IMR-90 (cell line): ENCODE results near the gene PFN2. TPM values are rescaled to one million over a fixed set of nuclear protein-coding genes. Genes with fewer than 3 reads are reported as not detected.

ENCODE experiments used
- ATAC-seq: fragments of 200-7000 bp; cut with Tn5 transposase; 2 replicates; pipeline ENCODE4 v1.9.1; 2020; ENCODE audit warnings: low read depth, mild to moderate bottlenecking, moderate library complexity
- BruUV-seq: library from RNA; stranded (reverse); fragments of 400-500 nt; replicated peaks from 2 replicates; lab custom pipeline; 2021; lab: Mats Ljungman, UMichigan
- CTCF ChIA-PET: fragments of 300-600 bp; formaldehyde crosslinking; extraction: SDS; loops from one replicate; lab custom pipeline; 2021; ENCODE audit warnings: antibody characterized with exemption; lab: Yijun Ruan, JAX
- POLR2A ChIA-PET: fragments of 300-600 bp; sonication (Branson Sonifier 250); formaldehyde crosslinking; loops from one replicate; lab custom pipeline; 2022; ENCODE audit warnings: antibody characterized with exemption; ENCODE audit not compliant: unreplicated experiment; lab: Charles Lee
- DNase-seq: peaks from one replicate; pipeline ENCODE4 v3.0.0; 2013
- H2AFZ ChIP-seq: replicated peaks from 2 replicates; pipeline ENCODE3; 2013; ENCODE audit warnings: low read length, mild to moderate bottlenecking; ENCODE audit not compliant: poor library complexity
- H2AK5ac ChIP-seq: 2 replicates; pipeline ENCODE4 v1.6.1; 2013; ENCODE audit warnings: low read depth, low read length, inconsistent platforms
- H2AK9ac ChIP-seq: replicated peaks from 2 replicates; pipeline ENCODE3; 2013; ENCODE audit warnings: mild to moderate bottlenecking, low read depth, low read length, moderate library complexity; ENCODE audit not compliant: poor library complexity
- H2BK120ac ChIP-seq: 2 replicates; pipeline ENCODE4 v1.6.1; 2013; ENCODE audit warnings: low read depth, low read length, inconsistent platforms
- H2BK15ac ChIP-seq: 3 replicates; pipeline ENCODE4 v1.6.1; 2013; ENCODE audit warnings: low read depth, low read length, inconsistent platforms
- H2BK20ac ChIP-seq: 2 replicates; pipeline ENCODE4 v1.6.1; 2013; ENCODE audit warnings: low read depth, mild to moderate bottlenecking, inconsistent platforms, low read length, moderate library complexity
- H2BK5ac ChIP-seq: 2 replicates; pipeline ENCODE4 v1.6.1; 2013; ENCODE audit warnings: mild to moderate bottlenecking, low read depth, low read length, inconsistent platforms; ENCODE audit not compliant: poor library complexity, severe bottlenecking
- H3K14ac ChIP-seq: replicated peaks from 2 replicates; pipeline ENCODE4 v1.6.1; 2013; ENCODE audit warnings: low read depth, low read length, inconsistent platforms
- H3K18ac ChIP-seq: 2 replicates; pipeline ENCODE4 v1.6.1; 2013; ENCODE audit warnings: low read depth, low read length, control low read depth
- H3K23ac ChIP-seq: 2 replicates; pipeline ENCODE4 v1.6.1; 2013; ENCODE audit warnings: low read depth, low read length, inconsistent platforms
- H3K27ac ChIP-seq: 2 replicates; pipeline ENCODE4 v1.5.1; 2013; ENCODE audit warnings: mild to moderate bottlenecking, control low read depth, low read length; ENCODE audit not compliant: insufficient read depth
- H3K27me3 ChIP-seq: 2 replicates; pipeline ENCODE4 v1.6.1; 2013; ENCODE audit warnings: low read length; ENCODE audit not compliant: control insufficient read depth, insufficient read depth
- H3K36me3 ChIP-seq: 2 replicates; pipeline ENCODE4 v1.6.1; 2013; ENCODE audit warnings: low read length, mixed read lengths; ENCODE audit not compliant: control insufficient read depth, insufficient read depth
- H3K4ac ChIP-seq: 2 replicates; pipeline ENCODE4 v1.6.1; 2013; ENCODE audit warnings: low read depth, low read length, inconsistent platforms
- H3K4me1 ChIP-seq: 2 replicates; pipeline ENCODE4 v1.6.1; 2013; ENCODE audit warnings: low read length, mixed read lengths; ENCODE audit not compliant: control insufficient read depth, insufficient read depth
- H3K4me2 ChIP-seq: 2 replicates; pipeline ENCODE4 v1.6.1; 2013; ENCODE audit warnings: low read depth, mild to moderate bottlenecking, control low read depth, low read length, moderate library complexity
- H3K4me3 ChIP-seq: 2 replicates; pipeline ENCODE4 v1.5.1; 2013; ENCODE audit warnings: low read depth, mild to moderate bottlenecking, control low read depth, low read length, moderate library complexity; ENCODE audit not compliant: insufficient read depth
- H3K56ac ChIP-seq: 2 replicates; pipeline ENCODE4 v1.6.1; 2013; ENCODE audit warnings: low read length, inconsistent platforms; ENCODE audit not compliant: insufficient read depth; ENCODE audit errors: extremely low read depth
- H3K79me1 ChIP-seq, 2 experiments: 2 replicates each; pipeline ENCODE4 v1.6.1; 2013; ENCODE audit warnings: low read length in 2 of 2, inconsistent platforms in 1 of 2, low read depth in 1 of 2
- H3K9ac ChIP-seq: 2 replicates; pipeline ENCODE4 v1.6.1; 2013; ENCODE audit warnings: low read depth, low read length, control low read depth
- H3K9me1 ChIP-seq: 2 replicates; pipeline ENCODE4 v1.6.1; 2013; ENCODE audit warnings: low read length, inconsistent platforms; ENCODE audit not compliant: insufficient read depth
- H3K9me3 ChIP-seq: 2 replicates; pipeline ENCODE4 v1.6.1; 2013; ENCODE audit warnings: low read length; ENCODE audit not compliant: control insufficient read depth, insufficient read depth
- H4K20me1 ChIP-seq: 2 replicates; pipeline ENCODE4 v1.6.1; 2013; ENCODE audit warnings: low read length, inconsistent platforms; ENCODE audit not compliant: insufficient read depth
- H4K5ac ChIP-seq: 2 replicates; pipeline ENCODE4 v1.6.1; 2013; ENCODE audit warnings: mild to moderate bottlenecking, low read depth, low read length, control low read depth
- H4K8ac ChIP-seq, 2 experiments: 2 replicates each; pipeline ENCODE4 v1.6.1; 2013; ENCODE audit warnings: low read depth in 2 of 2, low read length in 2 of 2, control low read depth in 1 of 2, inconsistent platforms in 1 of 2
- H4K91ac ChIP-seq: 2 replicates; pipeline ENCODE4 v1.6.1; 2013; ENCODE audit warnings: low read depth, low read length, inconsistent platforms; ENCODE audit not compliant: insufficient read depth
- FOS ChIP-seq: fragments of 150-350 bp; IDR thresholded peaks from 2 replicates; pipeline ENCODE4 v1.6.1; 2016; ENCODE audit warnings: low read depth, low read length
- NFE2L2 ChIP-seq: fragments of 150-350 bp; IDR thresholded peaks from 2 replicates; pipeline ENCODE4 v1.6.1; 2016; ENCODE audit warnings: low read depth, mild to moderate bottlenecking, low read length
- RCOR1 ChIP-seq: IDR thresholded peaks from 2 replicates; pipeline ENCODE4 v1.6.1; 2012; ENCODE audit warnings: mild to moderate bottlenecking, low read length, improper control_type of control experiment; ENCODE audit not compliant: insufficient replicate concordance
- WGBS, 2 experiments: methylation state at CpG; one replicate each; pipeline versions ENCODE4 v1.1.5 to v1.1.7; 2013; ENCODE audit warnings: missing lambda C conversion rate in 2 of 2; ENCODE audit not compliant: insufficient read length in 1 of 2; ENCODE audit errors: extremely low coverage in 2 of 2; 5-methylcytosine and 5-hydroxymethylcytosine counted together
- dilution Hi-C: fragments of 300-500 bp; cut with HindIII; formaldehyde crosslinking; loops from one replicate; pipeline ENCODE4 v1.14.3; 2018; ENCODE audit warnings: low sequenced_read_pairs; ENCODE audit not compliant: unreplicated experiment
- in situ Hi-C: fragments of 300-500 bp; cut with MboI; formaldehyde crosslinking; loops from 3 replicates; pipeline ENCODE4 v1.14.3; 2019; ENCODE audit warnings: low sequenced_read_pairs, inconsistent platforms, mixed read lengths
- intact Hi-C: fragments of 100-400 bp; cut with micrococcal nuclease; formaldehyde crosslinking; loops from 2 replicates; pipeline ENCODE4 v1.10.0; 2022
- polyA plus RNA-seq, 3 experiments: library from polyadenylated mRNA; depleted of rRNA; stranded (reverse); fragments of >200 nt; gene quantifications; 2 replicates each; pipeline ENCODE4 v1.2.3, GENCODE V29; 2012; ENCODE audit warnings: low replicate concordance in 1 of 3
- total RNA-seq: library from RNA; depleted of rRNA; stranded (reverse); fragments of >200 nt; gene quantifications from 2 replicates; pipeline ENCODE4 v1.2.3, GENCODE V29; 2012
- TF ChIP-seq, protein P1 (sequence below): conservative IDR thresholded peaks from 2 replicates; pipeline ENCODE4 v1.5.1; 2012; ENCODE audit warnings: mild to moderate bottlenecking, low read depth, low read length, improper control_type of control experiment

The PFN2 gene
- total and polyA plus RNA-seq, 2 of the 4 experiments (the other 2 are of a cell fraction) = 256 to 444 TPM

DNA sequence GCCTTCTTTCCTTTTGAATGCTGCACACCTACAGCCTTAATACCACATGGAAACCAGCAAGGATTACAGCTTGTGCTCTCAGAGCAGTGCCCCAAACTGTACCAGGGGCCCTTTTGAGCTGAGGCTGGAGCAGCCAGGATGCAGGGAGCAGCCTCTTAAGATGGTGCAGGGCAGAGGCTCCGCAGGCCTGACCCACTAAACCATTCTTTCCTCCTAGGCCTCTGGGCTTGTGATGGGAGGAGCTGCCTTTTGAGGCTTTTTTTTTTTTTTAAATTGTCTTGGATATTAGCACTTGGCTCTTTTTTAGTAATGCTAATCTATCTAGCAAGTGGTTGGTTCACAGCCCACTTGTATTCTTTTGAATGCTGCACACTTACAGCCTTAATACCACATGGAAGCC is 37.7 kb downstream of the PFN2 start:
- ChIA-PET CTCF (no interaction called here), POLR2A (no interaction called here)
- no peak overlapping the region for H3K4me3 ChIP-seq
- no peak overlapping the region for H2BK20ac ChIP-seq
- no peak overlapping the region for H2AFZ ChIP-seq
- no peak overlapping the region for H4K8ac ChIP-seq
- H2AK9ac ChIP-seq = no peak overlapping the region
- H3K9ac ChIP-seq = no peak overlapping the region
- peaks cover 7% of the 10 kb centered on the region in 2 experiments; a peak in 2 of 4 replicates for H3K79me1 ChIP-seq
- H4K91ac ChIP-seq = no peak overlapping the region
- dilution Hi-C loops = no loop called here
- no peak overlapping the region for H2BK5ac ChIP-seq
- in situ Hi-C loops = loop anchor here (10.0 kb wide), 1 partner anchor 572 kb away; no protein-coding TSS in a partner anchor
- no peaks in the 10 kb centered on the region; the same call in 1 of the 2 replicates for H4K20me1 ChIP-seq
- no peak for ATAC-seq
- H3K9me3 ChIP-seq = peaks cover 3% of the 10 kb centered on the region; the same call in 1 of the 2 replicates
- no CpG with 5 or more reads among the region's 1 CpG for WGBS, 2 experiments
- H2BK15ac ChIP-seq = no peak overlapping the region
- no peak overlapping the region for H2AK5ac ChIP-seq
- H3K36me3 ChIP-seq = 0 out of 2 replicates have a peak, but pooled peaks cover 2% of the 10 kb centered on the region
- H3K4ac ChIP-seq = no peak overlapping the region
- H3K14ac ChIP-seq = no peak overlapping the region
- BruUV-seq = no TSS peak
- H4K5ac ChIP-seq = no peak overlapping the region
- DNase-seq = no peak
- intact Hi-C loops = loop anchor here (2.0 to 10.0 kb wide), 2 partner anchors 14 to 582 kb away; no protein-coding TSS in a partner anchor
- H3K56ac ChIP-seq = no peak overlapping the region
- H3K27ac ChIP-seq = no peak overlapping the region
- no peak for TF ChIP-seq RCOR1
- TF ChIP-seq NFE2L2 = no peak
- TF ChIP-seq, protein P1, sequence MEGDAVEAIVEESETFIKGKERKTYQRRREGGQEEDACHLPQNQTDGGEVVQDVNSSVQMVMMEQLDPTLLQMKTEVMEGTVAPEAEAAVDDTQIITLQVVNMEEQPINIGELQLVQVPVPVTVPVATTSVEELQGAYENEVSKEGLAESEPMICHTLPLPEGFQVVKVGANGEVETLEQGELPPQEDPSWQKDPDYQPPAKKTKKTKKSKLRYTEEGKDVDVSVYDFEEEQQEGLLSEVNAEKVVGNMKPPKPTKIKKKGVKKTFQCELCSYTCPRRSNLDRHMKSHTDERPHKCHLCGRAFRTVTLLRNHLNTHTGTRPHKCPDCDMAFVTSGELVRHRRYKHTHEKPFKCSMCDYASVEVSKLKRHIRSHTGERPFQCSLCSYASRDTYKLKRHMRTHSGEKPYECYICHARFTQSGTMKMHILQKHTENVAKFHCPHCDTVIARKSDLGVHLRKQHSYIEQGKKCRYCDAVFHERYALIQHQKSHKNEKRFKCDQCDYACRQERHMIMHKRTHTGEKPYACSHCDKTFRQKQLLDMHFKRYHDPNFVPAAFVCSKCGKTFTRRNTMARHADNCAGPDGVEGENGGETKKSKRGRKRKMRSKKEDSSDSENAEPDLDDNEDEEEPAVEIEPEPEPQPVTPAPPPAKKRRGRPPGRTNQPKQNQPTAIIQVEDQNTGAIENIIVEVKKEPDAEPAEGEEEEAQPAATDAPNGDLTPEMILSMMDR = no peak
- no peak for TF ChIP-seq FOS
- H3K23ac ChIP-seq = no peak overlapping the region
- H3K27me3 ChIP-seq = no peaks in the 10 kb centered on the region
- no peak overlapping the region for H3K4me2 ChIP-seq
- no peaks in the 10 kb centered on the region for H3K4me1 ChIP-seq
- no peak overlapping the region for H2BK120ac ChIP-seq
- no peaks in the 10 kb centered on the region for H3K9me1 ChIP-seq
- no peak overlapping the region for H3K18ac ChIP-seq
